IPS-20b (cell line): ENCODE results near the gene TDP1.

Source experiments
- H3K27ac ChIP-seq: one replicate; pipeline ENCODE4 v1.5.1; 2013; ENCODE audit warnings: low read length
- H3K27me3 ChIP-seq: 2 replicates; pipeline ENCODE4 v1.6.1; 2013; ENCODE audit warnings: mild to moderate bottlenecking, low read length, inconsistent platforms; ENCODE audit not compliant: insufficient read depth
- H3K36me3 ChIP-seq: 2 replicates; pipeline ENCODE4 v1.6.1; 2013; ENCODE audit warnings: low read depth, mild to moderate bottlenecking, inconsistent platforms, low read length, moderate library complexity; ENCODE audit not compliant: insufficient read depth
- H3K4me1 ChIP-seq: 2 replicates; pipeline ENCODE4 v1.6.1; 2013; ENCODE audit warnings: mild to moderate bottlenecking, control low read depth, inconsistent platforms, low read length, moderate library complexity; ENCODE audit not compliant: insufficient read depth
- H3K4me3 ChIP-seq: 2 replicates; pipeline ENCODE4 v1.5.1; 2013; ENCODE audit warnings: mild to moderate bottlenecking, low read length, inconsistent platforms
- H3K9ac ChIP-seq: 2 replicates; pipeline ENCODE4 v1.6.1; 2013; ENCODE audit warnings: low read depth, mild to moderate bottlenecking, inconsistent platforms, low read length, moderate library complexity
- H3K9me3 ChIP-seq: 2 replicates; pipeline ENCODE4 v1.6.1; 2013; ENCODE audit warnings: mild to moderate bottlenecking, low read depth, low read length, inconsistent platforms; ENCODE audit not compliant: insufficient read depth

Gene TDP1

DNA sequence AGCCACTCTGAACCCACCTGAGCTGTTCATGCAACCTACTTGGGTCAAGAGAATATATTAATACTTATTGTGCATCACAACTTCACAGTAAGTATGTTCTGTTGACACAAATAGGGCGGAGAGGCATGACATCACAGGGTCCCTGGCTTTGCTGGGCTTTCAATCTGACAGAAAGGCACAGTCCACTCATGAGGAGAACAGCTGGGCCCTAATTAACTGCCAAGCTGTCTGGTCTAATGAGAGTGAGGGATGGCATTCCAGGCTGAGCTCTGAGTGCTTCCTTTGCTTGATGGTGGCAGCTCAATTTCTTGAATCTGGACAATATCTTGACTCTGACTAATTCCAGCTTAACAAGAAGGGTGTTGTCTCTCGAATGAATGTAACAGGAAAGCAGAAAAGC lies 3.2 kb upstream of the TDP1 start:
- Histone ChIP-seq H3K4me1 (peaks cover 5% of the 10 kb centered on the region; the same call in 1 of the 2 replicates), H3K9ac (no peak overlapping the region), H3K9me3 (no peaks in the 10 kb centered on the region), H3K4me3 (no peak overlapping the region), H3K36me3 (peaks cover 10% of the 10 kb centered on the region), H3K27ac (no peak overlapping the region), H3K27me3 (no peaks in the 10 kb centered on the region)

DNA sequence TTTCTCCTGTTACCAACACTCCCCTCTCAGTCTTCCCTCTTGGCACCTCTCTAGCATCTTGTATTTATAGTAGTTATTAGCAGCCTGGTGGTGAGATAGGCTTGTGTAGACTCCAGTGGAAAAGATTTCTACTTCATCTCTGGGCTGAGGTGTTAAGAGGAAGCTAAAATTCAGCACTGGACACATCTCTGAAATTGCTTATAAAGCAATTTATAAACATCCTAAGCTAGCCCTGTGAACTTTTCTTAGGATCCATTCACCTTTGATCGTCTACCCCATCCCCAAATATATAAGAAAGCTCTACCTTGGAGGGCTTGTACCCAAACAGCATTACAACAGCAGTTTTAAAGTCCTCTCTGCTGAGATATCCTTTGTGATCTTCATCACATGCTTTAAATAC lies 2.1 kb upstream of the TDP1 start:
- H3K27me3 ChIP-seq, result no peaks in the 10 kb centered on the region
- H3K4me1 ChIP-seq, result peaks cover 5% of the 10 kb centered on the region; the same call in 1 of the 2 replicates
- no peak overlapping the region for H3K27ac ChIP-seq
- no peaks in the 10 kb centered on the region for H3K9me3 ChIP-seq
- peaks cover 15% of the 10 kb centered on the region for H3K36me3 ChIP-seq
- H3K9ac ChIP-seq, result peak overlapping the region; percentile 80; the same call in 1 of the 2 replicates
- H3K4me3 ChIP-seq, result peak overlapping the region; percentile 86

DNA sequence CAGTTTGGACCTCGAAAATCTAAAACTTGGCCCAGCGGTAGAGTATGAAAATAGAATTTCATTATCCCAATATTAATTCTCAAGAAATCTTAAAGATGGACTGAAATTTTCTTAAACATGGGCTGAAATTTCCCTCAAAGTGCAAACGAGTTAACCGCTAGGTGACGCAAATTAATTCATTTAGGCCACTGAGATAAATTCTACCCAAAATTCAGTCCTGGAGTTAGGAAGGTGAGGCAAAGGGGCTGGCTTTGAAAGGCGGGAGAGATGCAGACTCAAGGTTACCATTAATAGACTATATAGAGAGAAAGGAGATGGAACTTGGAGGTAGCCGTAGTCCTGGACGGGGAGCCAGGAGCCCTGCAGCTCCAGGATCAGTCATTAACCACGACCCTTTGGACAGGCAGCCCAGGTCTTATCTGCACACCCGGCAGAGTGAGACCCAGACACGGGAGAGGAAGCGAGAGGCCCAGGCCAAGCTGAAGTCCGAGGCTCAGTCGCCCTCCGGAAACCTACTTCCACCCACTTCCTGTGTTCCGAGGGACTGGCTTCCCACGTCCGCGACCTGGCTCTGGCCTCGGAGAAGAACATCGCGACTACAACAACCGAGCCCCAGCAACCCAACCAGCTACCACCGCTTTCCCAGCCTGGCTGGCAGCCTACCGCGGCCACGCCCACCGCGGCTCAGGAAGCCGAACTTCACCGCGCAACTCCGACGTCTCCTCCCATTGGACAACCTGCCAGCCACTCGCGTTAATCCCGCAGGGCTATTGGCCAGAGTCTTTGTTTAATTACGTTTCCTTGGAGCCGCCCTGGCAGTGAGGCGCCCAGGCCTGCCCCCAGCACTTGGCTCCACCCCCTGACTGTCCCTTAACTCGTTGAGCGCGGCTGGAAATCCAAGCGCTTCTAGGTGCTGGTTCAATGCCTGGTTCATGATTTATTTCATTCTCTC lies 1.4 kb upstream of the TDP1 start, which contains the start of gene EFCAB11:
TSS of gene EFCAB11 (minus strand) at position 661 of the 952 bp plus-strand sequence. CDS start at position 591, 70 bp downstream.
- H3K9ac ChIP-seq, result peak within 1 kb of the TSS; percentile 80
- H3K4me3 ChIP-seq, result peak within 1 kb of the TSS; percentile 86
- no peaks in the 10 kb centered on the region for H3K9me3 ChIP-seq
- peaks cover 20% of the 10 kb centered on the region for H3K36me3 ChIP-seq
- H3K27me3 ChIP-seq, result no peaks in the 10 kb centered on the region
- H3K4me1 ChIP-seq, result peaks cover 5% of the 10 kb centered on the region; the same call in 1 of the 2 replicates
- peak within 1 kb of the TSS; percentile 42 for H3K27ac ChIP-seq

DNA sequence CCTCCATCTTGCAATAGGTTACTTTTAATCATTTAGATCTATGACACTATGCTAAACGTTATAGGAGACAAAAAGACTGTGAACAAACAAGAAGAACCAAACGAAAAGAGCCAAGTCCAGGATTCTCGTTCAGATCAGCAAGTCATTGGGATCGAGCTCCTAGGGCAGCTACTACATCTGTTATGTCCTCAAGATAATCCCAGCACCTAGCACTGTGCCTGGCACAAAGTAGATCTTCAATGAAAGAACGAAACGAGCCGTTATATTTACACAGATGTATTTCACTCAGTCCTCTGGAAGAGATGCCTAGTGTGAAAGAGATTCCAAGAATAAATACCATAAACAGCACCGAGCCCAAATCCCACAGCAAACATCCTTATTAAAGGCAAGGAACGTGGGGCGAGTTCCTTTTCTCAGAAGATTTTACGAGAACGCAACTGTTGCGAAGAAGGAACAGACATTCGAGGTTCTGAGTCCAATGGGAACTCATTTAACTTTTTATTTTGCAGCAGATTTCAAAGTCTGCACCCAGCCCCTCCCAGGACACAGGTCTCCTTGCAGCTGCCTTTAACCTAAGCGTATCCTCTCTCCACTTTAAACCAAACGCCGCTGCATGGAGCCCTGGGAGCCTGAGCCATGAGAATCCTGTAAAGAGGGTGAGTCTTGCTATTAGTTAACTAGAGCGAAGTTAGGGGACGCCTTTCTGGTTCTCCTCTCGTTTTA lies 544 bp upstream of the TDP1 start:
- Histone ChIP-seq H3K27ac (no peak overlapping the region), H3K27me3 (no peaks in the 10 kb centered on the region), H3K9me3 (no peaks in the 10 kb centered on the region), H3K36me3 (peaks cover 11% of the 10 kb centered on the region; the same call in 1 of the 2 replicates), H3K9ac (peak overlapping the region; percentile 32; the same call in 1 of the 2 replicates), H3K4me1 (peaks cover 8% of the 10 kb centered on the region; the same call in 1 of the 2 replicates), H3K4me3 (peak overlapping the region; percentile 86)

DNA sequence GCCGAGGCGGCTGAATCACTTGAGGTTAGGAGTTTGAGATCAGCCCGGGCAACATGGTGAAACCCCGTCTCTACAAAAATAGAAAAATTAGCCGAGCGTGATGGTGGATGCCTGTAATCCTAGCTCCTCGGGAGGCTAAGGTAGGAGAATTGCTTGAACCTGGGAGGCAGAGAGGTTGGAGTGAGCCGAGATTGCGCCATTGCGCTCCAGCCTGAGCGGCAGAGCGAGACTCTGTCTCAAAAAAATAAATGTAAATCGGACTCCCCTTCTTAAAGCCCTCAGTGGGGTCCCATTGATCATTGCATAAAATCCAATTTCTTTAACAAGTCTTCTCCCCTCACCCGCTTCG lies 908 bp downstream of the TDP1 start:
- H3K27me3 ChIP-seq, result no peaks in the 10 kb centered on the region
- peaks cover 12% of the 10 kb centered on the region; the same call in 1 of the 2 replicates for H3K4me1 ChIP-seq
- H3K9me3 ChIP-seq, result no peaks in the 10 kb centered on the region
- 0 out of 2 replicates have a peak, but pooled peaks cover 11% of the 10 kb centered on the region for H3K36me3 ChIP-seq
- H3K4me3 ChIP-seq, result peak overlapping the region; percentile 86
- peak overlapping the region; percentile 82 for H3K9ac ChIP-seq
- H3K27ac ChIP-seq, result no peak overlapping the region

DNA sequence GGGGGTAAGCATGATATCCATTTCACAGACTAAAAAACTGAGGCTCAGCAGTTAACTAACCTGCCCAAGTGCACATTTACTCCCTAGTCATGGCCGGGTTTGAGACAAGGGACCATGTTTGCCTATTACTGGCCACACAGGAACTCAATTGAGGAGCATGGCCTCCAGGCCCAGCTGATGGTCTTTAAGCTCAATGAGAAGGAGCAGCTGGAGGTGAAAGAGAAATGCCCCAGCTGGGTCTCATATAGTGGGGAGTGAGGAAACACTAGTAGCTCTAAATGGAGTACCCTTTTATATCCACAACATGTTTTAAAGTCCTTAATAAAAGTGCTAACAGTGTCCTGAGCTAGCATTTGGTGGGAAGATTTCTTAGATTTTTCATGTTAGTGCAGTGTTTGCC lies 1.6 kb downstream of the TDP1 start:
- peak overlapping the region; percentile 82; the same call in 1 of the 2 replicates for H3K9ac ChIP-seq

DNA sequence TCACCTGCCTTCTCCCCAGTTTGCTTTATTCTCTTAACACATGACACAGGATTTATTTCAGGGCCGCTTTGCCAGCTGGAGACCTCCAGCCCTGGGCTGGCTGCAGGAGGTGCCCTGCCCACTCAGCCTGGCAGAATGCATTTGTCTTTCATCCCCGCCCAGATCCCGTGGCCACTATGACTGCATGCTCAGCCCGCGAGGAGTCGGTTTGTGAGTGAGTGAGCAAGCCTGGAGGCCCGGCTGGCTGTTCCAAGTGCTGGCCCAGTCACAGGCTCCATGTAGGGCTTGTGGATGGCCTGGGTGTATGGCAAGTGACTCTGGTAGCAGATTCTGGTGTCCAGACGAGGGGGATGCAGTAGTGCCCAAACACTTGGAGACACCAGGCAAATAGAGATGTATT lies 2.1 kb downstream of the TDP1 start:
- Histone ChIP-seq H3K36me3 (peaks cover 14% of the 10 kb centered on the region), H3K9me3 (no peaks in the 10 kb centered on the region), H3K27ac (no peak overlapping the region), H3K4me1 (peaks cover 12% of the 10 kb centered on the region; the same call in 1 of the 2 replicates), H3K9ac (no peak overlapping the region), H3K4me3 (0 out of 2 replicates have a peak overlapping the region, but pooled peaks have one; percentile 86), H3K27me3 (no peaks in the 10 kb centered on the region)

More for the DNA sequence above, 1.6 kb downstream of the TDP1 start:
- peaks cover 11% of the 10 kb centered on the region; the same call in 1 of the 2 replicates for H3K36me3 ChIP-seq
- H3K4me1 ChIP-seq, result peaks cover 12% of the 10 kb centered on the region; the same call in 1 of the 2 replicates
- no peaks in the 10 kb centered on the region for H3K27me3 ChIP-seq
- H3K9me3 ChIP-seq, result no peaks in the 10 kb centered on the region
- H3K4me3 ChIP-seq, result peak overlapping the region; percentile 86
- H3K27ac ChIP-seq, result no peak overlapping the region

DNA sequence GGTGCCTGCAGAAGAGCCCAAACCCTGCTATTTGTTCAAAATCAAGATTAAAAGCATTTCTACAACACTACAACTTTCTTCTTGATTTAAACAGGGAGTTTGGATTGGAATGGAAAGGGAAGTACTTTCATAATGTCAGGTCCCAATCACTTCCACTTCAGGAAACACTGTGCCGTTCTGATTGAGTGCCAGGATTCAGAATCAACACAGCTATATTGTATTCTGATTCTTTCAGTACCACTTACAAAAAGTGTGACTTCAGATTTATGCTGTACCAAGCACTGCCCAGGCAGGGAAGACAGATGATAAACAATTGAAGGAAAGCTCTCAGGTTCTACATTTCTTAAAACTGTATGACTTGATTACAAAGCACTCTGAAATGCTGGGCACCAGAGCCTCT lies 3.2 kb downstream of the TDP1 start:
- Histone ChIP-seq H3K4me1 (peaks cover 10% of the 10 kb centered on the region; the same call in 1 of the 2 replicates), H3K4me3 (no peak overlapping the region), H3K9ac (no peak overlapping the region), H3K27ac (no peak overlapping the region), H3K9me3 (no peaks in the 10 kb centered on the region), H3K36me3 (peaks cover 26% of the 10 kb centered on the region), H3K27me3 (no peaks in the 10 kb centered on the region)

DNA sequence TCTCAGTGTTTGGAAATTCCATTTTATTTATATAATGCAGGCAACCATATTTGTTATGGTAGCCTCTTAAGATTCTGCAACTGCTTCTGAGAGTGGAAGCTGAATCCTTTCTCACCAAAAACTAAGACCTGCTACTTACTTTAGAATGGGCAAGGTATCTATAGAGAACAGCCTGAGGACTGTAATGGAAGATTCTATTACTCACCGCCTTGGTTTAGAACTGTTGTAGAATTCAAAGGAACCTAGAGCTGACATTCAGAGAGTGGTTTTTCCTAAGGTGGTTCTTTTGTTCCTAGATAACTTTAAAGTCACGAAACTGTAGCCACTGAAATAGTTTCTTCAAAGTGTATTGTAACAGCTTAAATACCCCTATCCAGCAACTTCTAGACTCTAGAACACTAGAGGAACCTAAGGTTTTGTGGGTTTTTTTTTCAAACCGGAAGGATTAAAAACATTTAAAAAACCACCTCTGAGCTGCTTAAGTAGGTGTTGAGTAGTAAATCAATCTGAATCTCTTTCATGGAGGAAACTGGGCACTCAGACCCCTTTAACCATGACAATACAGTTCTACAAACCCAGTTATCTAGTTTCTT lies 4.2 kb downstream of the TDP1 start:
- Histone ChIP-seq H3K4me3 (no peak overlapping the region), H3K9me3 (no peaks in the 10 kb centered on the region), H3K9ac (no peak overlapping the region), H3K36me3 (peaks cover 36% of the 10 kb centered on the region), H3K27me3 (no peaks in the 10 kb centered on the region), H3K27ac (no peak overlapping the region), H3K4me1 (peaks cover 10% of the 10 kb centered on the region; the same call in 1 of the 2 replicates)

DNA sequence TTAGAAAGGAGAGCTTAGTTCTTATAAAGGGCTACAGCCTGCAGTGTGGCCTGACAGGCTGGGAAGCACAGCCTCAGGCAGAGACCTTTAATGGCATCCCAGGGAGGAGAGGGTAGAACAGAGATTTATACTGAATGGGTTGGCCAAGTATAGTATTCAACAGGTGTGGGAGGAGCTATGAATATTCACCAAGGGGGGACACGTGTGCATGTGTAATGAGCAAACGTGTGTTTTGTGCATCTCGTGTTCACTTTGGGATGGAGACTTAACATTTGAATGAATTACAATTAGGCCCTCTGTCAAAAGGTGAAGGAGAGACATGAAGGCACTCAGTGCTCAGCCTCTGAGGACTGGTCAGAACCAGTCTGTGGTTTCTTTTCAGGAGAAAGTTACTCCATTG lies 5.2 kb downstream of the TDP1 start:
- H3K36me3 ChIP-seq, result peaks cover 39% of the 10 kb centered on the region
- no peak overlapping the region for H3K4me3 ChIP-seq
- no peak overlapping the region for H3K27ac ChIP-seq
- H3K9ac ChIP-seq, result no peak overlapping the region
- H3K4me1 ChIP-seq, result peaks cover 10% of the 10 kb centered on the region; the same call in 1 of the 2 replicates
- H3K9me3 ChIP-seq, result no peaks in the 10 kb centered on the region
- H3K27me3 ChIP-seq, result no peaks in the 10 kb centered on the region
